Transverse colon (tissue), 3 donors: ENCODE results near the gene TRAF6.

ENCODE experiments used
- CTCF ChIP-seq, 5 experiments: fragments of 200-600 bp in 3 of 5; fragments of 450-650 bp in 2 of 5; sonication (generic) in 3 of 5; IDR thresholded peaks; 1 replicate in 2 of 5; 2 replicates in 3 of 5; pipeline ENCODE4 v1.5.1; 2016 to 2017; ENCODE audit warnings: antibody characterized with exemption in 5 of 5, inconsistent platforms in 3 of 5, mild to moderate bottlenecking in 2 of 5, moderate library complexity in 1 of 5
- POLR2A ChIP-seq: fragments of 450-650 bp; IDR thresholded peaks from one replicate; pipeline ENCODE4 v1.6.1; 2016; ENCODE audit warnings: antibody characterized with exemption, mild to moderate bottlenecking, moderate library complexity

- TF ChIP-seq POLR2A: no peak
- no peak for TF ChIP-seq CTCF (IDR thresholded peaks at IDR 0.05)
These were observed 22.5 kb downstream of the TRAF6 start for GRCh38 chr11:36487619-36488018.
